ENCODE data around the gene TMEM26. TPM values are rescaled to one million over a fixed set of nuclear protein-coding genes. Genes with fewer than 3 reads are reported as not detected.
"Not testable (repeated sequence)": the region's sequence is repeated elsewhere in the genome, so short reads cannot be mapped to it uniquely, and the experiment has no call there.

Gene TMEM26
- total and polyA plus RNA-seq, 5 donors from 2014 or later: not detected

- Mint-ChIP-seq H3K9me3 (peaks cover 0 to 5% (median 0%) of the 10 kb centered on the region in 7 donors), H3K27me3 (no peaks in the 10 kb centered on the region), H3K4me3 (peak overlapping the region; percentile 76 to 89 (median 82)), H3K27ac (peak overlapping the region; percentile 38 to 89 (median 45)), H3K4me1 (peaks cover 8 to 18% (median 14%) of the 10 kb centered on the region in 4 donors), H3K36me3 (no peaks in the 10 kb centered on the region)
- peak in 1 of 3 donors; percentile 44 for DNase-seq
- H3K36me3 ChIP-seq (ENCODE audit: control insufficient read depth, insufficient read depth, low read length): no peaks in the 10 kb centered on the region
- H3K9me3 ChIP-seq (ENCODE audit: control insufficient read depth in 2 of 2, low read length in 2 of 2): no peaks in the 10 kb centered on the region
- peak in 1 of 2 donors; percentile 39 for ATAC-seq (ENCODE audit: low read depth in 2 of 2)
- H3K4me3 ChIP-seq (ENCODE audit: low read depth, low read length): peak overlapping the region; percentile 90
- peaks cover 9% of the 10 kb centered on the region for H3K4me1 ChIP-seq (ENCODE audit: control insufficient read depth, insufficient read depth, low read length, poor library complexity, severe bottlenecking)
- H3K27me3 ChIP-seq (ENCODE audit: control insufficient read depth, insufficient read depth, low read length): no peaks in the 10 kb centered on the region
- no peak overlapping the region for H3K27ac ChIP-seq (ENCODE audit: insufficient read depth, low read length, poor library complexity, severe bottlenecking)
Measured at GRCh38 chr10:61397175-61397986, 55.8 kb downstream of the TMEM26 start.

GRCh38 chr10:61391281-61391680 is 61.9 kb downstream of the TMEM26 start:
- H3K9me3 Mint-ChIP-seq: peaks cover 0 to 11% (median 2%) of the 10 kb centered on the region in 7 donors
- Histone ChIP-seq H3K4me1 (ENCODE audit: control insufficient read depth, insufficient read depth, low read length, poor library complexity, severe bottlenecking) (no peaks in the 10 kb centered on the region), H3K27me3 (ENCODE audit: control insufficient read depth, insufficient read depth, low read length) (peaks cover 3% of the 10 kb centered on the region), H3K27ac (ENCODE audit: insufficient read depth, low read length, poor library complexity, severe bottlenecking) (no peak overlapping the region), H3K9me3 (ENCODE audit: control insufficient read depth in 2 of 2, low read length in 2 of 2) (no peaks in the 10 kb centered on the region), H3K4me3 (ENCODE audit: low read depth, low read length) (no peak overlapping the region), H3K36me3 (ENCODE audit: control insufficient read depth, insufficient read depth, low read length) (no peaks in the 10 kb centered on the region)
- no peaks in the 10 kb centered on the region for H3K27me3 Mint-ChIP-seq
- no peak overlapping the region for H3K4me3 Mint-ChIP-seq
- peaks cover 0 to 2% (median 0%) of the 10 kb centered on the region in 4 donors for H3K4me1 Mint-ChIP-seq
- DNase-seq (no peak), ATAC-seq (ENCODE audit: low read depth in 2 of 2) (no peak)
- H3K36me3 Mint-ChIP-seq: no peaks in the 10 kb centered on the region
- H3K27ac Mint-ChIP-seq: no peak overlapping the region

GRCh38 chr10:61390851-61391250 is 62.3 kb downstream of the TMEM26 start:
- peaks cover 0 to 2% (median 0%) of the 10 kb centered on the region in 4 donors for H3K4me1 Mint-ChIP-seq
- H3K4me1 ChIP-seq (ENCODE audit: control insufficient read depth, insufficient read depth, low read length, poor library complexity, severe bottlenecking): no peaks in the 10 kb centered on the region
- no peak overlapping the region for H3K27ac Mint-ChIP-seq
- ATAC-seq (ENCODE audit: low read depth in 2 of 2) (no peak), DNase-seq (no peak)
- H3K36me3 ChIP-seq (ENCODE audit: control insufficient read depth, insufficient read depth, low read length): no peaks in the 10 kb centered on the region
- peak overlapping the region; percentile 28 for H3K4me3 ChIP-seq (ENCODE audit: low read depth, low read length)
- H3K9me3 ChIP-seq (ENCODE audit: control insufficient read depth in 2 of 2, low read length in 2 of 2): no peaks in the 10 kb centered on the region
- no peak overlapping the region for H3K27ac ChIP-seq (ENCODE audit: insufficient read depth, low read length, poor library complexity, severe bottlenecking)
- peaks cover 0 to 11% (median 2%) of the 10 kb centered on the region in 7 donors for H3K9me3 Mint-ChIP-seq
- H3K27me3 ChIP-seq (ENCODE audit: control insufficient read depth, insufficient read depth, low read length): peaks cover 3% of the 10 kb centered on the region
- H3K36me3 Mint-ChIP-seq: no peaks in the 10 kb centered on the region
- H3K4me3 Mint-ChIP-seq: no peak overlapping the region
- peaks cover 2% of the 10 kb centered on the region for H3K27me3 Mint-ChIP-seq

GRCh38 chr10:61389887-61390286 is 63.3 kb downstream of the TMEM26 start:
- Histone ChIP-seq H3K4me1 (ENCODE audit: control insufficient read depth, insufficient read depth, low read length, poor library complexity, severe bottlenecking) (no peaks in the 10 kb centered on the region), H3K9me3 (ENCODE audit: control insufficient read depth in 2 of 2, low read length in 2 of 2) (no peaks in the 10 kb centered on the region), H3K27me3 (ENCODE audit: control insufficient read depth, insufficient read depth, low read length) (peaks cover 3% of the 10 kb centered on the region), H3K4me3 (ENCODE audit: low read depth, low read length) (no peak overlapping the region), H3K36me3 (ENCODE audit: control insufficient read depth, insufficient read depth, low read length) (no peaks in the 10 kb centered on the region), H3K27ac (ENCODE audit: insufficient read depth, low read length, poor library complexity, severe bottlenecking) (no peak overlapping the region)
- Mint-ChIP-seq H3K27ac (no peak overlapping the region), H3K9me3 (peaks cover 0 to 11% (median 2%) of the 10 kb centered on the region in 7 donors), H3K4me3 (no peak overlapping the region), H3K27me3 (peaks cover 5% of the 10 kb centered on the region), H3K4me1 (peaks cover 0 to 2% (median 0%) of the 10 kb centered on the region in 4 donors), H3K36me3 (no peaks in the 10 kb centered on the region)
- DNase-seq (no peak), ATAC-seq (ENCODE audit: low read depth in 2 of 2) (no peak)

GRCh38 chr10:61388986-61389385 is 64.2 kb downstream of the TMEM26 start:
- not testable (repeated sequence) for H3K4me3 ChIP-seq (ENCODE audit: low read depth, low read length); H3K9me3 Mint-ChIP-seq; H3K27me3 Mint-ChIP-seq; DNase-seq; H3K4me1 Mint-ChIP-seq; H3K27ac Mint-ChIP-seq; H3K27ac ChIP-seq (ENCODE audit: insufficient read depth, low read length, poor library complexity, severe bottlenecking); H3K36me3 ChIP-seq (ENCODE audit: control insufficient read depth, insufficient read depth, low read length); H3K4me1 ChIP-seq (ENCODE audit: control insufficient read depth, insufficient read depth, low read length, poor library complexity, severe bottlenecking); H3K27me3 ChIP-seq (ENCODE audit: control insufficient read depth, insufficient read depth, low read length); ATAC-seq (ENCODE audit: low read depth in 2 of 2); H3K9me3 ChIP-seq (ENCODE audit: control insufficient read depth in 2 of 2, low read length in 2 of 2); H3K36me3 Mint-ChIP-seq; H3K4me3 Mint-ChIP-seq

GRCh38 chr10:61385231-61386001 is 67.8 kb downstream of the TMEM26 start:
- Histone ChIP-seq H3K4me1 (ENCODE audit: control insufficient read depth, insufficient read depth, low read length, poor library complexity, severe bottlenecking) (no peaks in the 10 kb centered on the region), H3K27ac (ENCODE audit: insufficient read depth, low read length, poor library complexity, severe bottlenecking) (no peak overlapping the region), H3K9me3 (ENCODE audit: control insufficient read depth in 2 of 2, low read length in 2 of 2) (no peaks in the 10 kb centered on the region), H3K27me3 (ENCODE audit: control insufficient read depth, insufficient read depth, low read length) (peaks cover 3% of the 10 kb centered on the region), H3K36me3 (ENCODE audit: control insufficient read depth, insufficient read depth, low read length) (no peaks in the 10 kb centered on the region), H3K4me3 (ENCODE audit: low read depth, low read length) (no peak overlapping the region)
- DNase-seq (no peak), ATAC-seq (ENCODE audit: low read depth in 2 of 2) (no peak)
- no peaks in the 10 kb centered on the region for H3K36me3 Mint-ChIP-seq
- no peak overlapping the region for H3K27ac Mint-ChIP-seq
- peaks cover 14% of the 10 kb centered on the region for H3K27me3 Mint-ChIP-seq
- no peak overlapping the region for H3K4me3 Mint-ChIP-seq
- no peaks in the 10 kb centered on the region for H3K4me1 Mint-ChIP-seq
- peaks cover 0 to 5% (median 0%) of the 10 kb centered on the region in 7 donors for H3K9me3 Mint-ChIP-seq

- not testable (repeated sequence) for H3K27ac Mint-ChIP-seq; H3K27me3 ChIP-seq (ENCODE audit: control insufficient read depth, insufficient read depth, low read length); H3K4me3 ChIP-seq (ENCODE audit: low read depth, low read length); H3K36me3 ChIP-seq (ENCODE audit: control insufficient read depth, insufficient read depth, low read length); H3K27ac ChIP-seq (ENCODE audit: insufficient read depth, low read length, poor library complexity, severe bottlenecking); H3K9me3 ChIP-seq (ENCODE audit: control insufficient read depth in 2 of 2, low read length in 2 of 2); ATAC-seq (ENCODE audit: low read depth in 2 of 2); H3K4me1 ChIP-seq (ENCODE audit: control insufficient read depth, insufficient read depth, low read length, poor library complexity, severe bottlenecking); H3K9me3 Mint-ChIP-seq; H3K36me3 Mint-ChIP-seq; H3K4me1 Mint-ChIP-seq; H3K4me3 Mint-ChIP-seq; DNase-seq
- peaks cover 19% of the 10 kb centered on the region for H3K27me3 Mint-ChIP-seq
Measured at GRCh38 chr10:61381153-61381552, 72.0 kb downstream of the TMEM26 start.
